Neural progenitor cell (in vitro differentiated cells): Measurements from ENCODE around the gene DTWD2. TPM values are rescaled to one million over a fixed set of nuclear protein-coding genes. Genes with fewer than 3 reads are reported as not detected.
"Not testable (repeated sequence)": the region's sequence is repeated elsewhere in the genome, so short reads cannot be mapped to it uniquely, and the experiment has no call there.

Experiments
- DNase-seq: peaks from one replicate; pipeline ENCODE4 v3.0.0-alpha.2; 2016; ENCODE audit warnings: low spot score
- H2AFZ ChIP-seq: fragments of 200-600 bp; sonication (generic); replicated peaks from 2 replicates; pipeline ENCODE4 v1.6.1; 2016; ENCODE audit warnings: antibody characterized with exemption
- H3F3A ChIP-seq: fragments of 200-600 bp; sonication (generic); 2 replicates; pipeline ENCODE4 v1.6.1; 2016; ENCODE audit warnings: antibody characterized with exemption, low read depth
- H3K27ac ChIP-seq: fragments of 200-600 bp; sonication (generic); 2 replicates; pipeline ENCODE4 v1.5.1; 2016; ENCODE audit warnings: mild to moderate bottlenecking
- H3K27me3 ChIP-seq: fragments of 200-600 bp; sonication (generic); 2 replicates; pipeline ENCODE4 v1.6.1; 2016; ENCODE audit warnings: mild to moderate bottlenecking, moderate library complexity
- H3K36me3 ChIP-seq: fragments of 200-600 bp; sonication (generic); 2 replicates; pipeline ENCODE4 v1.5.1; 2016
- H3K4me1 ChIP-seq: fragments of 200-600 bp; sonication (generic); 2 replicates; pipeline ENCODE4 v1.6.1; 2016; ENCODE audit warnings: mixed run types
- H3K4me2 ChIP-seq: fragments of 200-600 bp; sonication (generic); 2 replicates; pipeline ENCODE4 v1.6.1; 2016
- H3K4me3 ChIP-seq: fragments of 200-600 bp; sonication (generic); 2 replicates; pipeline ENCODE4 v1.5.1; 2016
- H3K79me2 ChIP-seq: fragments of 200-600 bp; sonication (generic); 2 replicates; pipeline ENCODE4 v1.6.1; 2016; ENCODE audit warnings: low read depth
- H3K9ac ChIP-seq: fragments of 200-600 bp; sonication (generic); 2 replicates; pipeline ENCODE4 v1.6.1; 2016
- H3K9me3 ChIP-seq: fragments of 200-600 bp; sonication (generic); 2 replicates; pipeline ENCODE4 v1.5.1; 2016; ENCODE audit warnings: low read depth
- H4K20me1 ChIP-seq: fragments of 200-600 bp; sonication (generic); 2 replicates; pipeline ENCODE4 v1.6.1; 2016; ENCODE audit warnings: low read depth
- H3K27ac Mint-ChIP-seq: 3 replicates; pipeline ENCODE4 v1.8.0; 2021; ENCODE audit warnings: mixed read lengths
- H3K27me3 Mint-ChIP-seq: 2 replicates; pipeline ENCODE4 v1.8.0; 2022; ENCODE audit warnings: low read depth, mild to moderate bottlenecking, inconsistent platforms, moderate library complexity, mixed read lengths; ENCODE audit not compliant: insufficient read depth
- H3K36me3 Mint-ChIP-seq: 3 replicates; pipeline ENCODE4 v1.8.0; 2021; ENCODE audit warnings: mixed read lengths
- H3K4me1 Mint-ChIP-seq: 3 replicates; pipeline ENCODE4 v1.8.0; 2021; ENCODE audit warnings: mixed read lengths
- H3K4me3 Mint-ChIP-seq: 3 replicates; pipeline ENCODE4 v1.8.0; 2021; ENCODE audit warnings: mild to moderate bottlenecking, moderate library complexity, mixed read lengths
- H3K9me3 Mint-ChIP-seq: 3 replicates; pipeline ENCODE4 v1.8.0; 2020; ENCODE audit warnings: mixed read lengths
- CTCF ChIP-seq: fragments of 200-600 bp; sonication (generic); IDR thresholded peaks from 2 replicates; pipeline ENCODE4 v1.5.1; 2017; ENCODE audit warnings: antibody characterized with exemption, mild to moderate bottlenecking
- EZH2 ChIP-seq: fragments of 200-600 bp; sonication (generic); IDR thresholded peaks from 2 replicates; pipeline ENCODE4 v1.6.1; 2017; ENCODE audit warnings: antibody characterized with exemption, mild to moderate bottlenecking, moderate library complexity
- EZH2phosphoT487 ChIP-seq: fragments of 200-600 bp; sonication (generic); IDR thresholded peaks from 2 replicates; pipeline ENCODE4 v1.6.1; 2017; ENCODE audit warnings: antibody characterized with exemption
- total RNA-seq: library from RNA; depleted of rRNA; stranded (reverse); fragments of >200 nt; gene quantifications from 2 replicates; pipeline ENCODE4 v1.2.3, GENCODE V29; 2015; ENCODE audit warnings: low replicate concordance

DTWD2 gene
- total RNA-seq, 1 donor from 2014 or later = 10.4 TPM

- H4K20me1 ChIP-seq = no peaks in the 10 kb centered on the region
- no peak overlapping the region for H2AFZ ChIP-seq
- H3K79me2 ChIP-seq = no peaks in the 10 kb centered on the region
- no peak overlapping the region for H3K4me2 ChIP-seq
- peaks cover 43% of the 10 kb centered on the region for H3K9me3 Mint-ChIP-seq
- no peaks in the 10 kb centered on the region for H3K36me3 Mint-ChIP-seq
- no peaks in the 10 kb centered on the region for H3K4me1 ChIP-seq
- no peak overlapping the region for H3K27ac ChIP-seq
- no peak overlapping the region for H3K4me3 Mint-ChIP-seq
- no peak overlapping the region for H3K9ac ChIP-seq
- H3K27me3 ChIP-seq = no peaks in the 10 kb centered on the region
- H3K36me3 ChIP-seq = no peaks in the 10 kb centered on the region
- DNase-seq = no peak
- no peaks in the 10 kb centered on the region for H3K4me1 Mint-ChIP-seq
- no peak overlapping the region for H3K4me3 ChIP-seq
- H3K27me3 Mint-ChIP-seq = no peaks in the 10 kb centered on the region
- no peaks in the 10 kb centered on the region for H3F3A ChIP-seq
- TF ChIP-seq CTCF (no peak), EZH2 (no peak), EZH2phosphoT487 (no peak)
- no peak overlapping the region for H3K27ac Mint-ChIP-seq
- peaks cover 11% of the 10 kb centered on the region for H3K9me3 ChIP-seq
Measured at GRCh38 chr5:118996098-118996497, 7.8 kb upstream of the DTWD2 start.

- no peaks in the 10 kb centered on the region for H3K27me3 ChIP-seq
- no peaks in the 10 kb centered on the region for H3K79me2 ChIP-seq
- Mint-ChIP-seq H3K9me3 (peaks cover 32% of the 10 kb centered on the region), H3K4me3 (no peak overlapping the region), H3K27ac (no peak overlapping the region), H3K27me3 (no peaks in the 10 kb centered on the region), H3K36me3 (no peaks in the 10 kb centered on the region), H3K4me1 (no peaks in the 10 kb centered on the region)
- no peak overlapping the region for H2AFZ ChIP-seq
- H3K9me3 ChIP-seq = peaks cover 11% of the 10 kb centered on the region
- no peaks in the 10 kb centered on the region for H3F3A ChIP-seq
- H3K36me3 ChIP-seq = no peaks in the 10 kb centered on the region
- H3K4me2 ChIP-seq = no peak overlapping the region
- H3K9ac ChIP-seq = no peak overlapping the region
- no peaks in the 10 kb centered on the region for H3K4me1 ChIP-seq
- no peaks in the 10 kb centered on the region for H4K20me1 ChIP-seq
- H3K4me3 ChIP-seq = no peak overlapping the region
- H3K27ac ChIP-seq = no peak overlapping the region
- TF ChIP-seq CTCF (no peak), EZH2phosphoT487 (no peak), EZH2 (no peak)
- DNase-seq = no peak
Measured at GRCh38 chr5:118994595-118994994, 6.2 kb upstream of the DTWD2 start.

GRCh38 chr5:118993118-118993517 is 4.8 kb upstream of the DTWD2 start:
- H3K79me2 ChIP-seq, H3K27ac ChIP-seq, H3K27me3 Mint-ChIP-seq, H3K27ac Mint-ChIP-seq, H3K4me3 Mint-ChIP-seq, H3K4me1 ChIP-seq, H3K4me1 Mint-ChIP-seq, H3K36me3 Mint-ChIP-seq, DNase-seq, H3K27me3 ChIP-seq, H4K20me1 ChIP-seq, H3K4me3 ChIP-seq, H3K36me3 ChIP-seq, H3K4me2 ChIP-seq, H3F3A ChIP-seq, H3K9ac ChIP-seq, H2AFZ ChIP-seq: not testable (repeated sequence)
- H3K9me3 ChIP-seq = peaks cover 11% of the 10 kb centered on the region
- peaks cover 26% of the 10 kb centered on the region for H3K9me3 Mint-ChIP-seq

- not testable (repeated sequence) for H3K4me3 ChIP-seq, H3K27ac Mint-ChIP-seq, H4K20me1 ChIP-seq, H3F3A ChIP-seq, H3K4me1 Mint-ChIP-seq, H3K27me3 ChIP-seq, H2AFZ ChIP-seq, H3K4me1 ChIP-seq, H3K27me3 Mint-ChIP-seq, H3K27ac ChIP-seq, H3K4me3 Mint-ChIP-seq, H3K36me3 ChIP-seq, H3K4me2 ChIP-seq, H3K9ac ChIP-seq, H3K36me3 Mint-ChIP-seq, DNase-seq, H3K79me2 ChIP-seq
- peaks cover 17% of the 10 kb centered on the region for H3K9me3 Mint-ChIP-seq
- peaks cover 11% of the 10 kb centered on the region for H3K9me3 ChIP-seq
Measured at GRCh38 chr5:118992055-118992454, 3.7 kb upstream of the DTWD2 start.
